ENCODE results near the gene GGT6.

DNA sequence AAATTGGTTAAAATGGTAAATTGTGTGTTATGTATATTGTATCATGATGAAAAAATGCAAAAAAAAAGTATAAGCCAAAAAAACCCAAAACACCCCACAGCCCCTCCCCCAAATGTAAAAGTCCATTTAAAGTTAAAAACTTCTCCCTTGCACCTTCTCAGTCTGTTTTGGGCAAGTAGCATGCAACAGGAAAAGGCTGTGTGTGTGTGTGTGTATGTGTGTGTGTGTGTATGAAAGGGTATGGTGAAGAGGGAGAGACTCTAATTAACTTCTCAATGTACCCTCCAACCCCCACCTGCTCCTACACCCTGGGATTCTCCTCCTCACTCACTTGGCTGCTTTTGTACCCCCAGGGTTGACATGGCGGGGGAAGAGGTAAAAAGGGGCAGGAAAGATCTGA is 9.2 kb upstream of the GGT6 start:
- TF ChIP-seq, protein P1, sequence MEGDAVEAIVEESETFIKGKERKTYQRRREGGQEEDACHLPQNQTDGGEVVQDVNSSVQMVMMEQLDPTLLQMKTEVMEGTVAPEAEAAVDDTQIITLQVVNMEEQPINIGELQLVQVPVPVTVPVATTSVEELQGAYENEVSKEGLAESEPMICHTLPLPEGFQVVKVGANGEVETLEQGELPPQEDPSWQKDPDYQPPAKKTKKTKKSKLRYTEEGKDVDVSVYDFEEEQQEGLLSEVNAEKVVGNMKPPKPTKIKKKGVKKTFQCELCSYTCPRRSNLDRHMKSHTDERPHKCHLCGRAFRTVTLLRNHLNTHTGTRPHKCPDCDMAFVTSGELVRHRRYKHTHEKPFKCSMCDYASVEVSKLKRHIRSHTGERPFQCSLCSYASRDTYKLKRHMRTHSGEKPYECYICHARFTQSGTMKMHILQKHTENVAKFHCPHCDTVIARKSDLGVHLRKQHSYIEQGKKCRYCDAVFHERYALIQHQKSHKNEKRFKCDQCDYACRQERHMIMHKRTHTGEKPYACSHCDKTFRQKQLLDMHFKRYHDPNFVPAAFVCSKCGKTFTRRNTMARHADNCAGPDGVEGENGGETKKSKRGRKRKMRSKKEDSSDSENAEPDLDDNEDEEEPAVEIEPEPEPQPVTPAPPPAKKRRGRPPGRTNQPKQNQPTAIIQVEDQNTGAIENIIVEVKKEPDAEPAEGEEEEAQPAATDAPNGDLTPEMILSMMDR (IDR thresholded peaks at IDR 0.05; ENCODE audit: low read length), result no peak
- TF ChIP-seq EZH2 (IDR thresholded peaks at IDR 0.05; ENCODE audit: borderline replicate concordance, low read length), result no peak

All from OCI-LY1 (cell line).